ENCODE results near the gene TEX12.

TEX12 gene

DNA sequence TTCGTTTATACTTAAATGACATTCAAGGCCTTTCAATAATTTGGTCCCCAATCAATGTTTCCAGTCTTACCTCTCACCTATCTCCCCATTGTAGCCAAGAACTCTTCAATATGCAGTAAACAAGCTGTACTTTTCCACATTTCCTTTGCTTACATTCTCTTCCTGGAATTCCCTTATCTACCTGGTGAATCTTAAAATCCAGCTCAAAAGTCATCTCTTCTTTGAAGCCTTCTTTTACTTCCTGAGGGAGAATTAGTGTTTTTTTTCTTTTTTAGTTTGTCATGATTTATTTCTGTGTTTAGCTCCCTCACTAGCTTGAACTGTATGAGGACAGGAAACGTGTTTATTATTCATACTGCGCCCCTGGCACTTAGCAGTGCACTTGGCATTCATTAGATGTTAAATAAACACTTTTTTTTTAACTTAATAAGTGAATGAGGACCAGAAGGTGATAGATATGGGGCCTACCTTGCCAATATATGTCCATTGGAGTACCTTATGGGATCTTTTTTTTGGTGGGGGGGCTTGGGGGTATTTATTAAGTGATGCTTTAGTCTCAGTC lies 54.2 kb downstream of the TEX12 start:
- TF ChIP-seq, protein P1, sequence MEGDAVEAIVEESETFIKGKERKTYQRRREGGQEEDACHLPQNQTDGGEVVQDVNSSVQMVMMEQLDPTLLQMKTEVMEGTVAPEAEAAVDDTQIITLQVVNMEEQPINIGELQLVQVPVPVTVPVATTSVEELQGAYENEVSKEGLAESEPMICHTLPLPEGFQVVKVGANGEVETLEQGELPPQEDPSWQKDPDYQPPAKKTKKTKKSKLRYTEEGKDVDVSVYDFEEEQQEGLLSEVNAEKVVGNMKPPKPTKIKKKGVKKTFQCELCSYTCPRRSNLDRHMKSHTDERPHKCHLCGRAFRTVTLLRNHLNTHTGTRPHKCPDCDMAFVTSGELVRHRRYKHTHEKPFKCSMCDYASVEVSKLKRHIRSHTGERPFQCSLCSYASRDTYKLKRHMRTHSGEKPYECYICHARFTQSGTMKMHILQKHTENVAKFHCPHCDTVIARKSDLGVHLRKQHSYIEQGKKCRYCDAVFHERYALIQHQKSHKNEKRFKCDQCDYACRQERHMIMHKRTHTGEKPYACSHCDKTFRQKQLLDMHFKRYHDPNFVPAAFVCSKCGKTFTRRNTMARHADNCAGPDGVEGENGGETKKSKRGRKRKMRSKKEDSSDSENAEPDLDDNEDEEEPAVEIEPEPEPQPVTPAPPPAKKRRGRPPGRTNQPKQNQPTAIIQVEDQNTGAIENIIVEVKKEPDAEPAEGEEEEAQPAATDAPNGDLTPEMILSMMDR (IDR thresholded peaks at IDR 0.05; ENCODE audit: insufficient read depth, low read length, missing control alignments), result no peak
- CTCF ChIA-PET, result interaction anchor here (0.8 to 22.7 kb wide), 11 partner anchors 11 to 1068 kb away, joined by 3 to 970 read pairs (median 5); no protein-coding TSS in a partner anchor
- H3K4me3 ChIP-seq (ENCODE audit: low read depth, low read length), result no peak overlapping the region
- POLR2A ChIA-PET, result no interaction called here
- DNase-seq (ENCODE audit: low read depth, low spot score), result no peak

All from AG04449 (cell line).